HEK293T (cell line): ENCODE data around the gene MSH3.
A peak's percentile ranks its signal among the peaks of the same experiment; 100 is the strongest.

Experiments used
- CTCF ChIA-PET: fragments of 350-600 bp; formaldehyde crosslinking; extraction: SDS; loops from one replicate; lab custom pipeline; 2021; ENCODE audit warnings: antibody characterized with exemption, inconsistent platforms; lab: Yijun Ruan, JAX
- POLR2A ChIA-PET: fragments of 350-600 bp; formaldehyde crosslinking; extraction: SDS; loops from one replicate; lab custom pipeline; 2020; ENCODE audit warnings: antibody characterized with exemption, inconsistent platforms; lab: Yijun Ruan, JAX
- DNase-seq: peaks from one replicate; pipeline ENCODE4 v3.0.0; 2012; ENCODE audit warnings: mixed read lengths; ENCODE audit errors: extremely low spot score
- ARNT ChIP-seq: fragments of 450-650 bp; IDR thresholded peaks from 2 replicates; pipeline ENCODE4 v1.6.1; 2017; ENCODE audit warnings: mild to moderate bottlenecking
- BHLHE40 ChIP-seq: fragments of 450-650 bp; IDR thresholded peaks from 2 replicates; pipeline ENCODE4 v1.6.1; 2016; ENCODE audit warnings: mild to moderate bottlenecking, moderate library complexity, borderline replicate concordance
- CTBP1 ChIP-seq: fragments of 450-650 bp; IDR thresholded peaks from 2 replicates; pipeline ENCODE4 v1.6.1; 2016; ENCODE audit warnings: borderline replicate concordance
- ELF4 ChIP-seq: fragments of 450-650 bp; IDR thresholded peaks from 2 replicates; pipeline ENCODE4 v1.6.1; 2017; ENCODE audit warnings: antibody characterized with exemption
- FOXA1 ChIP-seq: fragments of 450-650 bp; IDR thresholded peaks from 2 replicates; pipeline ENCODE4 v1.6.1; 2016; ENCODE audit warnings: mild to moderate bottlenecking
- FOXK2 ChIP-seq: fragments of 450-650 bp; IDR thresholded peaks from 2 replicates; pipeline ENCODE4 v1.6.1; 2016; ENCODE audit warnings: mild to moderate bottlenecking
- FOXM1 ChIP-seq: fragments of 450-650 bp; IDR thresholded peaks from 2 replicates; pipeline ENCODE4 v1.6.1; 2017; ENCODE audit warnings: mild to moderate bottlenecking, borderline replicate concordance
- HDGF ChIP-seq: fragments of 450-650 bp; IDR thresholded peaks from 2 replicates; pipeline ENCODE4 v1.6.1; 2017; ENCODE audit warnings: antibody characterized with exemption, borderline replicate concordance
- L3MBTL2 ChIP-seq: fragments of 450-650 bp; conservative IDR thresholded peaks from 2 replicates; pipeline ENCODE4 v1.6.1; 2016; ENCODE audit warnings: mild to moderate bottlenecking
- LEF1 ChIP-seq: fragments of 450-650 bp; IDR thresholded peaks from 2 replicates; pipeline ENCODE4 v1.6.1; 2017; ENCODE audit warnings: mild to moderate bottlenecking, borderline replicate concordance
- NFRKB ChIP-seq: fragments of 450-650 bp; IDR thresholded peaks from 2 replicates; pipeline ENCODE4 v1.6.1; 2016; ENCODE audit warnings: mild to moderate bottlenecking, moderate library complexity
- PKNOX1 ChIP-seq: fragments of 450-650 bp; IDR thresholded peaks from 2 replicates; pipeline ENCODE4 v1.6.1; 2016
- SP1 ChIP-seq: fragments of 450-650 bp; IDR thresholded peaks from 2 replicates; pipeline ENCODE4 v1.6.1; 2017
- SUZ12 ChIP-seq: fragments of 450-650 bp; IDR thresholded peaks from 2 replicates; pipeline ENCODE4 v1.6.1; 2016; ENCODE audit warnings: mild to moderate bottlenecking
- TARDBP ChIP-seq: fragments of 450-650 bp; IDR thresholded peaks from 2 replicates; pipeline ENCODE4 v1.6.1; 2016
- ZNF384 ChIP-seq: fragments of 450-650 bp; IDR thresholded peaks from 2 replicates; pipeline ENCODE4 v1.6.1; 2016

MSH3 gene

GRCh38 chr5:80654391-80655230, at the start of gene MSH3, which contains the start of gene DHFR:
MSH3 (plus strand) TSS chr5:80654652; CDS start chr5:80654728, 76 bp downstream.
DHFR (minus strand) TSS chr5:80654983; CDS start chr5:80654489, 494 bp downstream.
- POLR2A ChIA-PET, result interaction anchor here (0.7 to 1.8 kb wide), 7 partner anchors 10 to 170 kb away, joined by 3 to 7 read pairs (median 4); partner anchors contain the start of gene FAM151B
- TF ChIP-seq L3MBTL2, result peak; percentile 47; the same call in 1 of the 2 replicates
- no peak for TF ChIP-seq NFRKB
- CTCF ChIA-PET, result interaction anchor here (0.6 kb wide), 1 partner anchor 173 kb away, joined by 3 read pairs; no protein-coding TSS in a partner anchor
- DNase-seq, result peak; percentile 88

- no peak for DNase-seq
- TF ChIP-seq LEF1 (no peak), FOXA1 (no peak), NFRKB (no peak), ARNT (no peak), CTBP1 (no peak), FOXM1 (no peak), PKNOX1 (no peak), ELF4 (no peak), SUZ12 (no peak), HDGF (no peak), SP1 (no peak), ZNF384 (no peak), L3MBTL2 (no peak)
- ChIA-PET CTCF (no interaction called here), POLR2A (no interaction called here)
Measured at GRCh38 chr5:80607343-80607742, 47.1 kb upstream of the MSH3 start.

DNA sequence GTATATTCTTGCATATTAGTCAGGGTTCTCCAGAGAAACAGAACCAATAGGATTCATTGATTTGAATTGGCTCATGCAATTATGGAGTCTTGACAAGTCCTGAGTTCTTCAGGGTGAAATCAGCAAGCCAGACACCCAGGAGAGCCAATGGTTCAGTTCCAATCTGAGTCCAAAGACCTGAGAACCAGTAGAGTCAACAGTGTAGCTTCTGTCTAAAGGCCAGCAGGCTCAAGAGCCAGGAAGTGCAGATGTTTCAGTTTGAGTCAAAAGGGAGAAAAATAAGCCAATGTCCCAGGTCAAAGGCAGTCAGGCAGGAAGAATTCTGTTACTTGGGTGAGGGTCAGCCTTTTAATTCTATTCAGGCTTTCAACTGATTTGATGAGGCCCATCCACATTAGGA, 46.6 kb upstream of the MSH3 start:
- POLR2A ChIA-PET, result no interaction called here
- DNase-seq, result no peak
- TF ChIP-seq PKNOX1 (no peak), L3MBTL2 (no peak)
- CTCF ChIA-PET, result no interaction called here

- no peak for TF ChIP-seq FOXM1
- POLR2A ChIA-PET, result no interaction called here
- no peak for DNase-seq
- CTCF ChIA-PET, result no interaction called here
Measured at GRCh38 chr5:80608731-80609130, 45.7 kb upstream of the MSH3 start.

- CTCF ChIA-PET, result no interaction called here
Measured at GRCh38 chr5:80609692-80610091, 44.8 kb upstream of the MSH3 start.

DNA sequence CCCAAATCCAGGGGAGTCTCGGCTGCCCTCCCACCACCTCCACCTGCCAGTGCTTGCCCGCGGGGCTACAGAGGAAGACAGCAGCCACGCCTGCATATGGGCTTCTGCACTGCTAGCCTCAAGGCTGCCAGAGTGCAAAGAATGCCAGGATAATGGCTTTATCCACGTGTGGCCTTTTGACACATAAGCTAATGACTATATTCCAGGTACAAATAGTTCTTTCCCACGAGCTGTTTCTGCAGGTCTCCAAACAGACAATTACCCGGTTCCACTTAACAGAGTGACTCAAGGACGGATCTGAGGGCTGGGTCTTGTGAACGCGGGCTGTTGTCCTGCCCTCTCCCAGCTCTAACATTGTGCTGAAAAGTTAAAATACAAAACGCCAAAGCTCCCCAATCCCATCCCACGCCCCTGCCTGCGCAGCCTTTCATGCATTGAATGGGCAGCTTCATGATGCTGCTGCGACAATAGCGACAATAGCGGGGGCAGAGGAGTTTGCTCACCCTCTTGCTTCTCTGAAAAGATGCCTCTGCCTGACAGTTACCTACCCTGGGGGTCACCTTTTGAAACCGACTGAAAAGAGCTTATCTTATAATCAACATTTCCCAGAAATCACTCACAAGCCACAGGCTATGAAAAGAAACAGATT, 39.1 kb upstream of the MSH3 start:
- DNase-seq, result no peak
- CTCF ChIA-PET, result interaction anchor here (0.7 kb wide), 1 partner anchor 12 kb away, joined by 4 read pairs; no protein-coding TSS in a partner anchor
- TF ChIP-seq CTBP1 (no peak), TARDBP (no peak), NFRKB (no peak), LEF1 (no peak), FOXK2 (no peak), ARNT (no peak), HDGF (no peak), FOXM1 (no peak), SP1 (no peak), SUZ12 (no peak), PKNOX1 (no peak), BHLHE40 (no peak), L3MBTL2 (no peak), ZNF384 (no peak), ELF4 (no peak), FOXA1 (no peak)
- POLR2A ChIA-PET, result no interaction called here

More at GRCh38 chr5:80609692-80610091, 44.8 kb upstream of the MSH3 start:
- POLR2A ChIA-PET, result no interaction called here
- TF ChIP-seq HDGF, result no peak
- TF ChIP-seq FOXK2, result no peak
- TF ChIP-seq SP1, result no peak
- no peak for TF ChIP-seq TARDBP
- no peak for TF ChIP-seq ELF4
- TF ChIP-seq LEF1, result no peak
- TF ChIP-seq ZNF384, result no peak
- TF ChIP-seq BHLHE40, result no peak
- no peak for TF ChIP-seq FOXM1
- no peak for DNase-seq
